ENCODE measurements around the gene TMEM132C.

The TMEM132C gene

DNA sequence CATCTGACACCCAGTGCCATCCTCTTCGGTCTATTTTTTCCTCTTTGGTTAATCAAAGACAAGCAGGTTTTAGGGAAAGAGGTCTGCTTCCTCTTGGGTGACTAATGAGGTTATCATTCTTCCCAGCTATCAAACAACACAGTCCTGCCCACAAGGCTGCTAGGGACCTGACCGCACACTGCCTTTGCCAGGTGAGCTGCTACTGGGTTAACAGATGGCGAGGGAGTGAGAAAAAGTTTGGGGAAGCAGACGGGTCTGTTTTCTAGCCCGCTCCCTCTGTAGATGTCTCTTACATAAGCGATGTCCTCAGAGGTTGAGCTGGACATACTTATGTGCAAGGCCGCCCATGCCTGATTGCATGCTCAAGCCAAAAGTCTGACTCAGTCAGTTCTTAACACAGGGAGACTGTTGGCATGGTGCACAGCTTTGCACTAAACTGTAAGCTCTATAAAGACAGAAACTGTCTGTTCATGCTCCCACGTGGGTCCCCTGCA, 462.7 kb downstream of the TMEM132C start:
- no peak for DNase-seq

DNA sequence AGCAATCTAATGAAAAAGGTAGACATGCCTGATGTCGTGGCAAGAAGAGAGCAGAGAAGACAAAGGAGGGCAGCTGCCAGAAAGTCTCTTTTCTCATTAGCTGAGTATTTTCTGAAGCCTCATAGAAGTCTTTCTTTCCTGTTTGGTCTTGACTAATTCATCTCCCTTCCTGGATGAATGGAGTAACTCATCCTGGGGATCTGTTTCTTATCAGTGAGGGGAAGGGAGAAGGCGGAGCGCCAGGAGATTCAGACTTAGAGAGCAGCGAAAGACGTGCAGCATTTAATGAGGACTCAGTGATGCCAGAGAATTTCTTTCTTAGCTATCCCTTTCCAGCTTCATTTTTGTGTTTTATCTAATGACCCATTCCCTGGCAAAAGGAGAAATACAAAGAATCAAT, 467.4 kb downstream of the TMEM132C start:
- DNase-seq: no peak

DNA sequence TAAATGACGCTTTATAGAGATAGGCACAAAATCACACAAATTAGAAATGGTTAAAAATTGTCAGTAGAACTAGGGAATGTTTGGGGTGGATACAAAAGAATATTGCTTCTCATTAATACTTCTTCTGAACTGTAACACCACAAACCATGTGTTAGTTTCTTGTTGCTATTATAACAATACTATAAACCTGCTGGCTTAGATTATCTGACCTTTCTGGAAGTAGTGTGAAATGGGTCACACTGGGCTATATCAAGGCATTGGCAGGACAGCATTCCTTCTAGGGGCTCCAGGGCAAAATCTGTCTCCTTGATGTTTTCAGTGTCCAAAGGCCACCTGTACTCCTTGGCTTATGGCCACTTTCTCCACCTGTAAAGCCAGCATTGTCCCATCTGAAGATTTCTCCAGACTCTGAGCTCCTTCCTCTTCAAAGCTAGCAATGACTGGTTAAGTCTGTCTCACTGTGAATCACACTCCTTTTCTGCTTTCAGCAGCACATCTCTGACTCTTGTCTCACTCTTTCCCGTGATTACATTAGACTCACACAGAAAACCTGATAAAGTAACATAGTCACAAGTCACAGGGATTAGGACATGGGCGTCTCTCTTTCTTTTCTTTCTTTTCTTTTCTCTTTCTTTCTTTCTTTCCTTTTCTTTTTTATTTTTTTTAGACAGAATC, 470.5 kb downstream of the TMEM132C start:
- no peak for DNase-seq

DNA sequence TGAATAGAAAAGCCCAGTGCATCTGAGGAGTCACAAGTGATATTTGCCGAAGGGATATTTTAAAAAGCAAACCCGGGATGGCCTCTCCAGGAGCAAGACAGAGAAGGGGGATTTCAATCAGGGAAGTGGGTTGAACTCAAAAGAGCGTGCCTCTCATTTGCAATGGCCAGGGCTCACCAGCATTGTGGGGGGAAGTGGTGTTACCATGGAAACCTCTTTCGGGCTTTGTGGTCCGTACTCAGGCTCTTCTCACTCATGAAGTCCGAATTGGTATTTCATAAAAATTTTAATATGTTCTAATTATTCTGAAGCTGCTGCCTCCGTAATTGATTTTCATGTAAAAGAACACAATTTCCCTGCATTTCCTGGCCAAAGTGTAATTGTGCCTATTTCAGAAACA, 476.9 kb downstream of the TMEM132C start:
- no peak for DNase-seq

DNA sequence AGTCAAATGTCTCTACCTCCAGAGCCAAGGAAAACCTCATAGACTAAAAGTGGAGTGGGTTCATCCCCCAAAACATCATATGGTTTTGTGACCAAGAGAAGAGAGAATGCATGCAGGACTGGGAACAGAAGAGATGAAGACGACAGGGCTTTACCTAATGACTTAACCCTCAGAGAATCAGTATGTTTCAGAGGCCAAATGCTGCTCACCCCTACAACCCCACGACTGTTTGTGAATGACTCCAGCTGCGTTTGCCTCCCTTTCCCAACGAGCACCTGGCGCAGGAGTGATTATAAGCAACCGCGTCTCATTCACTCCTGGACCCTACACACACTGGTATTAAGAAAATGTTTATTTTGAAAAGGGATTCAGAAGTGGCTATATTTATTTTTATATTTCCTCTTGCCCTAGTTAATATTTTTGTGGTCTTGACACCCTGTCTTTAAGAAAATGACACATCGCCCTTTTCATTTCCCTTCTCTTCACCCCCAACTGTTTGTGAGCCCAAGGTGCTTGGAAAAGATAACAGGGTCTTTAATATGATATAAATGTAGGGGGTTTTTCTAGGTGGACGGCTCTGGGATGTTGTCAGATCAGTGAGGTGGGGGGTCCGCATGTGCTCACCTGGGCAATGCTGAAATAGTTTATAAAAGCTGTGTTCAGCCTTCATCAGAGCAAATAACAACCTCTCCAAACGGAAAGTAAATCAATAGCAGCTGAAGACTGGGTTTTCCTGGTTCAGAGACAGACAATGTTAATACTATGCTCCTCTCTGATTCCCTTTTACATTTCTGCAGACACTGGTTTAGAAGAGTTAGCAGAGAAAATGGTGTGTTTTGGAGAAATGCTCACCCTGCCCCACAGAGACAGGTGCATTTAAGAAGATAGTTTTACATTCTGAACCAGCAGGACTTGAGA, 479.1 kb downstream of the TMEM132C start:
- no peak for DNase-seq

DNA sequence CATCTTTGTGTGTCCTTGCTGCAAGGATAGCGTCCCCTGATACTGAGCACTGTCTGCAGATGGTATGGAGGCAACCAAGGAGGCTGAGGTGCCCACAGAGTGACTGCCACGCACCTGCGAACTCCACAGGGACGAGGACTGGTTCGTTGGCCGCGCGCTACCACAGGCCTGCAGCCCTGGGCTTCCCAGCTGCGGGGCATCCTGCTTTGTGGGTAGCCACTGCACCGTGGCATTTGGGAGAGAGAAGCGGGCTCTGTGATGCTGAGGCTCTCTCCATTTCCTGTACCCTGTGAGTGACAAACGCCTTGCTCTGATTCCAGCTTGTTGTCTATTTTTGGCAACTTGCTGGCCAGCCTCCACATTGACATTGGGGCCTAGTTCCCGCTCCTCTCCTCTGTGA, 480.5 kb downstream of the TMEM132C start:
- no peak for DNase-seq

DNA sequence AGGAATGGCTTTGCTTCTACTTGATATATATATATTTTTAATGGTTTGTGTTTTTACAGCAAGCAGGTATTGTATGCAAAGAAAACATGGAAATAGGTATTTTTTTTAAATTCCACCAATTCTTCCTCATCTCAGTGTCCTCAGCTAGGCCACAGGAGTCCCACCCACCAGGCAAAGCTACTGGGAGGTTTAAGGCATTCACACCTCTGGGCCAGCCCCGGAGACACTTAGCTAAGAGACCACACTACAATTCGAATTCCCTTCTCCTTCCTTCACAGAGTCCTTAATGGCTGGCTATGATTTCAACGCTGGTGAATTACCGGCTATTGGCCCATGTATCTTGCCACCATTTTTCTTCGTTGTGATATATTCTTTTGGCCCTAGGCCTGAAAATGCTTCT, 485.4 kb downstream of the TMEM132C start:
- no peak for DNase-seq

DNA sequence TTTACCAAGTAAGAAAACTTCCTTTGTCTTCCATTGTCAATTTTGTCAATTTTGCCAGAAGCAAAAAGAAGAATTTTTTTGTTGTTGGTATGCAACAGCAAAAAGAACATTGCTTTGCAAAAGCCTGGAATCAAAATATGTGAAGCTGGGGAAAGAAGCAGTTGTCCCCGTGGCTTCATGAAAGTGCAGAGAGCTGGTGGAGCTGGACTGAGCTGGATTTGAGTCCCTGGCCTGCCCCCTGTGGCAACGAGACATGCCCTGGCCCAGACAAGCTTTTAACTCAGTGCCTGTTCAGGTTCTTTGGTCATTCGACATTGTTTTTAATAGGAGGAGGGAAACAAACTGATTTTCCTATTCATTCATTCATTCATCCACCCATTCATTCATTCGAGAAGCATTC, 486.5 kb downstream of the TMEM132C start:
- DNase-seq: no peak

DNA sequence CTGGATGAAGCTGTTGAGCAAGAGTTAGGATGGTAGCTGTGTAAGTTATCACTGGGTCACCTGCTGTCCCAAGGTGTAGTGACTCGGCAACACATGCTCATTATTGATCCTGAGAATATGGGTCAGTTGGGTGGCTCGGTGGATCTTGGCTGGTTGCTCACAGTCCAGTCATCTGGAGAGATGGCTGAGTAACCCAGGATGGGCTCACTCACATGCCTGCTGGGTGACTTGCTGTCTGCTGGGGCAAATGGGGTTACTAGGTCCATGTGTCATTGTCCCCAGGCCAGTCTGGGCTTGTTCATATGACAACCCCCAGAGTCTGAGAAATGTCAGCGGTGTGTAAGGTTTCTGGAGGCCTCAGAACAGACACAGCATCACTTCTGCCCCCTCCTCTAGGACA, 487.3 kb downstream of the TMEM132C start:
- no peak for DNase-seq

DNA sequence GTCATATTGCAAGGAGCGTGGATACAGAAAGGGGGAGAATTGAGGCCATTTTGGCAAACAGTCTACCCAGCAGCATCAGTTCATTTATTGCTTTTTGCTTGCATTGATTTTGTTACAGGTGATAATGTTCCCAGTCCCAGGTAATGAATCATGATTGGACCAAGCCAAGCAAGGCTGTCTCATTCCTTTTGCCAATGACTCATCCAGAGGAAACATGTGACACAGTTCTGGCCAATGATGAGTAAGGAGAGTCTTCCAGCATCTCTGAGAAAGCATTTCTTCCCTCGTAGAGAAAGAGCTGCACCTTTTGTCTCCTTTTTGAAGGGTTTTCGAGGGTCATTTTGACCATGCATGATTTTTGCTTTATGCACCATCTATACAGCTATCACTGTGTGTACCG, 488.6 kb downstream of the TMEM132C start:
- DNase-seq: no peak
